HFFc6 (cell line): ENCODE measurements around the gene HNRNPA1. TPM values are rescaled to one million over a fixed set of nuclear protein-coding genes. Genes with fewer than 3 reads are reported as not detected.

Experiments
- DNase-seq: peaks from one replicate; pipeline ENCODE4 v3.0.0-alpha.2; 2018
- H3K27ac Mint-ChIP-seq: 2 replicates; pipeline ENCODE4 v1.8.0; 2020; ENCODE audit warnings: mild to moderate bottlenecking, mixed read lengths
- H3K27me3 Mint-ChIP-seq: 2 replicates; pipeline ENCODE4 v1.8.0; 2021; ENCODE audit warnings: mild to moderate bottlenecking, moderate library complexity, mixed read lengths; ENCODE audit not compliant: insufficient read depth
- H3K36me3 Mint-ChIP-seq: 2 replicates; pipeline ENCODE4 v1.8.0; 2021; ENCODE audit warnings: low read depth, mixed read lengths
- H3K4me1 Mint-ChIP-seq: 2 replicates; pipeline ENCODE4 v1.8.0; 2020; ENCODE audit warnings: low read depth, mixed read lengths
- H3K4me3 Mint-ChIP-seq: 2 replicates; pipeline ENCODE4 v1.8.0; 2020; ENCODE audit warnings: mild to moderate bottlenecking, moderate library complexity, mixed read lengths
- H3K9me3 Mint-ChIP-seq: 2 replicates; pipeline ENCODE4 v1.8.0; 2020; ENCODE audit warnings: mild to moderate bottlenecking, mixed read lengths
- total RNA-seq, 6 experiments: library from RNA; stranded (reverse); fragmentation: NEBNext Ultra II Directional; extraction: Animal tissue kit (Norgen Biotek cat#: 25700); gene quantifications; 2 replicates in 1 of 6; 3 replicates in 5 of 6; pipeline ENCODE4 v1.2.3, GENCODE V29; 2021
- TF ChIP-seq, protein P1 (sequence below): fragments of 200-600 bp; sonication (generic); IDR thresholded peaks from 2 replicates; pipeline ENCODE4 v1.5.0; 2021; ENCODE audit warnings: antibody characterized with exemption, mild to moderate bottlenecking

Gene HNRNPA1
- total RNA-seq, 6 experiments from 2014 or later: 768 to 1,141 (median 1,018) TPM

DNA sequence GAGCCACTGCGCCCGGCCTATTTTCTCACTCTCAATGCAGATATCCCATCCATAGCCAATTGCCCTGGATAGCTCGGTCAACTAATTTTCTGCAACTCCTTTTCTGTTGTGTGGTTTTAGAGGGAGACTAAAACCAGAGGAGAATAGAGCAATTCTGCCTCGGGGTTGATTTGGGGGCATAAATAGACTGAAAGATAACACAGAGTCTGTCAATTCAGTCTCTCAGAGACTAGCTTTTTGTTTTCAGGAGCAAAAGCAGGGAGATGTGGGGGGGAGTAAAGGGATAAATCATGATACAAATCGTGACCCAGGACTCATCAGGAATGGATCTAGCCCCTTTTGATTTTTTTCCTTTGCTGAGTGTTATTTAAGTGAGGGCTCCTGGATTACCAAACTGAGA, 50.9 kb downstream of the HNRNPA1 start:
- DNase-seq: no peak
- H3K27me3 Mint-ChIP-seq: peaks cover 4% of the 10 kb centered on the region; the same call in 1 of the 2 replicates
- TF ChIP-seq, protein P1, sequence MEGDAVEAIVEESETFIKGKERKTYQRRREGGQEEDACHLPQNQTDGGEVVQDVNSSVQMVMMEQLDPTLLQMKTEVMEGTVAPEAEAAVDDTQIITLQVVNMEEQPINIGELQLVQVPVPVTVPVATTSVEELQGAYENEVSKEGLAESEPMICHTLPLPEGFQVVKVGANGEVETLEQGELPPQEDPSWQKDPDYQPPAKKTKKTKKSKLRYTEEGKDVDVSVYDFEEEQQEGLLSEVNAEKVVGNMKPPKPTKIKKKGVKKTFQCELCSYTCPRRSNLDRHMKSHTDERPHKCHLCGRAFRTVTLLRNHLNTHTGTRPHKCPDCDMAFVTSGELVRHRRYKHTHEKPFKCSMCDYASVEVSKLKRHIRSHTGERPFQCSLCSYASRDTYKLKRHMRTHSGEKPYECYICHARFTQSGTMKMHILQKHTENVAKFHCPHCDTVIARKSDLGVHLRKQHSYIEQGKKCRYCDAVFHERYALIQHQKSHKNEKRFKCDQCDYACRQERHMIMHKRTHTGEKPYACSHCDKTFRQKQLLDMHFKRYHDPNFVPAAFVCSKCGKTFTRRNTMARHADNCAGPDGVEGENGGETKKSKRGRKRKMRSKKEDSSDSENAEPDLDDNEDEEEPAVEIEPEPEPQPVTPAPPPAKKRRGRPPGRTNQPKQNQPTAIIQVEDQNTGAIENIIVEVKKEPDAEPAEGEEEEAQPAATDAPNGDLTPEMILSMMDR: no peak
- H3K9me3 Mint-ChIP-seq: no peaks in the 10 kb centered on the region
- H3K27ac Mint-ChIP-seq: no peak overlapping the region
- H3K4me3 Mint-ChIP-seq: no peak overlapping the region
- H3K36me3 Mint-ChIP-seq: peaks cover 3% of the 10 kb centered on the region
- H3K4me1 Mint-ChIP-seq: peaks cover 48% of the 10 kb centered on the region

DNA sequence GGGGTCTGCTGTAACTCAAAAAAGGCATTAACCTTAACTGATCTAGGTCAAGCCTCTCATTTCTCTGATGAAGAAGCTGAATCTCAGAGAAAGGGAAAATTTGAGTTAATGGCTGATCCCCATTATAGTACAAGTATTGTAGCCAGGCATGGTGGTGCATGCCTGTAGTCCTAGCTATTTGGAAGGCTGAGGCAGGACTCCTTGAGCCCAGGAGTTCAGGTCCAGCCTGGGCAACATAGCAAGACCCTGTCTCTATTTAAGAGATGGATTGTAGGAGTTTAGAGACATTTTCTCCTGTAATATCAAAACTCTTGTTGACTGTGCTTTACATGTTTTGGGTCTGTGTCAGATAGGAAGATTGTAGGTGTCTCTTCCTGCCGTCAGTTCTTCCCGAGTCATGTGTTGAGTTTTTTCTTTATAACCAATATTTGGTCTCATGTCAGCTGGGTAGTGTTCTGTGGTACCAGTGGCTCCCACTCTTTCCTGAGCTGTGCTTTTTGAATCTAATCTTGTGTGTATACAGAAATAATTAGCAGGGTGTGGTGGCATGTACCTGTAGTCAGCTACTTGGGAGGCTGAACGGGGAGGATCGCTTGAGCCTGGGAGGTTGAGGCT, 53.0 kb downstream of the HNRNPA1 start:
- peaks cover 45% of the 10 kb centered on the region for H3K4me1 Mint-ChIP-seq
- H3K27me3 Mint-ChIP-seq: peaks cover 4% of the 10 kb centered on the region; the same call in 1 of the 2 replicates
- no peak for DNase-seq
- no peaks in the 10 kb centered on the region; the same call in 1 of the 2 replicates for H3K36me3 Mint-ChIP-seq
- H3K27ac Mint-ChIP-seq: no peak overlapping the region
- H3K9me3 Mint-ChIP-seq: no peaks in the 10 kb centered on the region
- H3K4me3 Mint-ChIP-seq: no peak overlapping the region
- TF ChIP-seq, protein P1: no peak

Other genes with a start within 250 kb of the HNRNPA1 start
- gene HOXC5, start 247.7 kb upstream of the HNRNPA1 start, total RNA-seq: under 1 TPM in 1 of 6 experiments, not detected in 5; 0.13 TPM
- gene HOXC4, start 226.9 kb upstream of the HNRNPA1 start, total RNA-seq: under 1 TPM in 4 of 6 experiments, not detected in 2; 0.35 to 0.73 (median 0.38) TPM
- 10 to 100 TPM; 21.4 to 28.4 (median 26.1) TPM for gene SMUG1, start 91.7 kb upstream of the HNRNPA1 start, total RNA-seq
- 100 to 1,000 TPM in 4 of 6 experiments, 10 to 100 TPM in 2; 76.8 to 128 (median 117) TPM for gene CBX5, start 604 bp upstream of the HNRNPA1 start, total RNA-seq
- gene NFE2, start 20.3 kb downstream of the HNRNPA1 start, total RNA-seq: under 1 TPM; 0.21 to 0.59 (median 0.32) TPM
- 100 to 1,000 TPM; 178 to 225 (median 200) TPM for gene COPZ1, start 44.4 kb downstream of the HNRNPA1 start, total RNA-seq
- not detected for gene GPR84, start 83.8 kb downstream of the HNRNPA1 start, total RNA-seq
- gene ZNF385A, start 104.0 kb downstream of the HNRNPA1 start, total RNA-seq: 1 to 10 TPM; 4.0 to 7.4 (median 6.1) TPM
- 100 to 1,000 TPM; 261 to 355 (median 329) TPM for gene ITGA5, start 138.5 kb downstream of the HNRNPA1 start, total RNA-seq
- not detected for gene GTSF1, start 192.9 kb downstream of the HNRNPA1 start, total RNA-seq
- under 1 TPM in 4 of 6 experiments, not detected in 2; 0.03 to 0.14 (median 0.08) TPM for gene NCKAP1L, start 217.0 kb downstream of the HNRNPA1 start, total RNA-seq